Mesendoderm (in vitro differentiated cells): ENCODE data around the gene LRIG2.

Experiments
- DNase-seq: peaks from one replicate; pipeline ENCODE4 v3.0.0; 2013
- H2AK5ac ChIP-seq: 2 replicates; pipeline ENCODE4 v1.6.1; 2013; ENCODE audit warnings: low read length, inconsistent platforms
- H2BK120ac ChIP-seq: 2 replicates; pipeline ENCODE4 v1.6.1; 2013; ENCODE audit warnings: low read depth, mild to moderate bottlenecking, low read length, moderate library complexity, mixed read lengths
- H2BK15ac ChIP-seq: replicated peaks from 2 replicates; pipeline ENCODE4 v1.6.1; 2013; ENCODE audit warnings: low read depth, mild to moderate bottlenecking, moderate library complexity
- H2BK5ac ChIP-seq: 2 replicates; pipeline ENCODE4 v1.6.1; 2013; ENCODE audit warnings: low read length, inconsistent platforms
- H3K18ac ChIP-seq: 2 replicates; pipeline ENCODE4 v1.6.1; 2013; ENCODE audit warnings: mild to moderate bottlenecking, low read length, mixed read lengths
- H3K23ac ChIP-seq: one replicate; pipeline ENCODE4 v1.6.1; 2013; ENCODE audit warnings: low read length
- H3K27ac ChIP-seq: 2 replicates; pipeline ENCODE4 v1.5.1; 2013; ENCODE audit warnings: low read depth, mild to moderate bottlenecking, inconsistent platforms, low read length, moderate library complexity
- H3K27me3 ChIP-seq: 2 replicates; pipeline ENCODE4 v1.6.1; 2013; ENCODE audit warnings: low read length, control low read depth, mild to moderate bottlenecking, inconsistent platforms; ENCODE audit not compliant: insufficient read depth, poor library complexity
- H3K36me3 ChIP-seq: 2 replicates; pipeline ENCODE4 v1.6.1; 2013; ENCODE audit warnings: low read length, inconsistent platforms; ENCODE audit not compliant: control insufficient read depth, insufficient read depth
- H3K4ac ChIP-seq: one replicate; pipeline ENCODE4 v1.6.1; 2013; ENCODE audit warnings: low read depth, mild to moderate bottlenecking, low read length, moderate library complexity
- H3K4me1 ChIP-seq: 2 replicates; pipeline ENCODE4 v1.6.1; 2013; ENCODE audit warnings: low read depth, low read length, inconsistent platforms; ENCODE audit not compliant: control insufficient read depth
- H3K4me2 ChIP-seq: 2 replicates; pipeline ENCODE4 v1.6.1; 2013; ENCODE audit warnings: low read length
- H3K4me3 ChIP-seq: 2 replicates; pipeline ENCODE4 v1.5.1; 2013; ENCODE audit warnings: mild to moderate bottlenecking, low read length
- H3K56ac ChIP-seq: one replicate; pipeline ENCODE4 v1.6.1; 2013; ENCODE audit warnings: low read length
- H3K79me1 ChIP-seq: 2 replicates; pipeline ENCODE4 v1.6.1; 2013; ENCODE audit warnings: low read length, inconsistent platforms
- H3K79me2 ChIP-seq: 2 replicates; pipeline ENCODE4 v1.6.1; 2013; ENCODE audit warnings: mild to moderate bottlenecking, low read length; ENCODE audit not compliant: control insufficient read depth, insufficient read depth
- H3K9ac ChIP-seq: 2 replicates; pipeline ENCODE4 v1.6.1; 2013; ENCODE audit warnings: low read length, inconsistent platforms
- H4K5ac ChIP-seq: one replicate; pipeline ENCODE4 v1.6.1; 2013; ENCODE audit warnings: low read length
- H4K8ac ChIP-seq: one replicate; pipeline ENCODE4 v1.6.1; 2013; ENCODE audit warnings: low read depth, mild to moderate bottlenecking, control low read depth, low read length, moderate library complexity
- WGBS: extraction: QIAGEN DNeasy Blood & Tissue Kit; methylation state at CpG from one replicate; pipeline ENCODE4 v1.1.7; 2013; ENCODE audit warnings: low lambda C conversion rate, missing lambda C conversion rate; ENCODE audit not compliant: insufficient coverage; ENCODE audit errors: extremely low coverage; 5-methylcytosine and 5-hydroxymethylcytosine counted together

The LRIG2 gene

GRCh38 chr1:113140588-113141446 is 67.8 kb downstream of the LRIG2 start:
- Histone ChIP-seq H2BK120ac (no peak overlapping the region), H3K4me1 (peaks cover 10% of the 10 kb centered on the region), H3K79me1 (no peaks in the 10 kb centered on the region), H4K5ac (peak overlapping the region; percentile 23), H3K79me2 (no peaks in the 10 kb centered on the region), H3K36me3 (no peaks in the 10 kb centered on the region), H3K4me2 (peak overlapping the region; percentile 30), H2BK5ac (peak overlapping the region; percentile 99), H3K4ac (peak overlapping the region; percentile 43), H2BK15ac (no peak overlapping the region), H2AK5ac (peak overlapping the region; percentile 87), H3K9ac (peak overlapping the region; percentile 67), H3K23ac (no peak overlapping the region), H3K18ac (peak overlapping the region; percentile 11), H3K4me3 (no peak overlapping the region), H4K8ac (no peak overlapping the region), H3K27ac (peak overlapping the region; percentile 3), H3K56ac (peak overlapping the region; percentile 87), H3K27me3 (no peaks in the 10 kb centered on the region)
- peak; percentile 83 for DNase-seq
- WGBS = 100% methylated on average over 1 of the region's 13 CpGs

- no peak overlapping the region for H3K9ac ChIP-seq
- H3K23ac ChIP-seq = no peak overlapping the region
- no peak overlapping the region for H2BK120ac ChIP-seq
- H3K79me2 ChIP-seq = no peaks in the 10 kb centered on the region
- peaks cover 12% of the 10 kb centered on the region for H3K4me1 ChIP-seq
- H4K5ac ChIP-seq = no peak overlapping the region
- WGBS = no CpG with 5 or more reads among the region's 4 CpGs
- H2BK15ac ChIP-seq = no peak overlapping the region
- H3K4me2 ChIP-seq = no peak overlapping the region
- H3K4me3 ChIP-seq = no peak overlapping the region
- H4K8ac ChIP-seq = no peak overlapping the region
- no peak overlapping the region for H2AK5ac ChIP-seq
- no peaks in the 10 kb centered on the region for H3K27me3 ChIP-seq
- no peak overlapping the region for H3K27ac ChIP-seq
- DNase-seq = no peak
- peak overlapping the region; percentile 77 for H3K18ac ChIP-seq
- no peaks in the 10 kb centered on the region for H3K79me1 ChIP-seq
- H3K56ac ChIP-seq = peak overlapping the region; percentile 46
- no peaks in the 10 kb centered on the region for H3K36me3 ChIP-seq
- H2BK5ac ChIP-seq = peak overlapping the region; percentile 39
- peak overlapping the region; percentile 86 for H3K4ac ChIP-seq
Measured at GRCh38 chr1:113141650-113142473, 68.9 kb downstream of the LRIG2 start.

DNA sequence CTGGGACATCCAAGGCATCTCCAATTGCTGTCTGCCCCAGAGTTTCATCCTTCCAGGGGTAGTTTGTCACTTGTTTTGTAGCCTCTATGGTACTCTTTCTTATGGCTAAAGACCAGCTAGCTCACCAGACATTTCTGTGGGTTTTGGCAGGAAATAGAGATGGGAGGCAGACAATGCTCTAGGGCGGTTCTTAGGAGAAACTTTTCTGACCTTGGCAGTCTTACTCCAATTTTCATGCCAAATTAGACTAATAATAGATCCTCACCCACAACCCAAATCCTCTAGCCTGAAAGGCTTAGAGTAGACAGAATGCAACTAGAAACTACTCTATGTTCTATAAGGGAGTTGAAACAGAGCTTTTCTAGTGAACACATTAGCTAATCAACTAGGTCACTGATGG is 69.8 kb downstream of the LRIG2 start:
- H3K27ac ChIP-seq = no peak overlapping the region
- DNase-seq = no peak
- no peak overlapping the region for H3K18ac ChIP-seq
- H3K4ac ChIP-seq = no peak overlapping the region
- H3K27me3 ChIP-seq = no peaks in the 10 kb centered on the region
- H3K4me1 ChIP-seq = peaks cover 14% of the 10 kb centered on the region
- H3K56ac ChIP-seq = no peak overlapping the region
- H2BK15ac ChIP-seq = no peak overlapping the region
- no CpG with 5 or more reads among the region's 1 CpG for WGBS
- H3K79me2 ChIP-seq = no peaks in the 10 kb centered on the region
- no peak overlapping the region for H2BK120ac ChIP-seq
- H4K5ac ChIP-seq = no peak overlapping the region
- no peaks in the 10 kb centered on the region for H3K36me3 ChIP-seq
- no peak overlapping the region for H3K9ac ChIP-seq
- H2BK5ac ChIP-seq = no peak overlapping the region
- H3K23ac ChIP-seq = no peak overlapping the region
- H2AK5ac ChIP-seq = no peak overlapping the region
- H4K8ac ChIP-seq = no peak overlapping the region
- H3K79me1 ChIP-seq = no peaks in the 10 kb centered on the region
- H3K4me3 ChIP-seq = no peak overlapping the region
- no peak overlapping the region for H3K4me2 ChIP-seq

DNA sequence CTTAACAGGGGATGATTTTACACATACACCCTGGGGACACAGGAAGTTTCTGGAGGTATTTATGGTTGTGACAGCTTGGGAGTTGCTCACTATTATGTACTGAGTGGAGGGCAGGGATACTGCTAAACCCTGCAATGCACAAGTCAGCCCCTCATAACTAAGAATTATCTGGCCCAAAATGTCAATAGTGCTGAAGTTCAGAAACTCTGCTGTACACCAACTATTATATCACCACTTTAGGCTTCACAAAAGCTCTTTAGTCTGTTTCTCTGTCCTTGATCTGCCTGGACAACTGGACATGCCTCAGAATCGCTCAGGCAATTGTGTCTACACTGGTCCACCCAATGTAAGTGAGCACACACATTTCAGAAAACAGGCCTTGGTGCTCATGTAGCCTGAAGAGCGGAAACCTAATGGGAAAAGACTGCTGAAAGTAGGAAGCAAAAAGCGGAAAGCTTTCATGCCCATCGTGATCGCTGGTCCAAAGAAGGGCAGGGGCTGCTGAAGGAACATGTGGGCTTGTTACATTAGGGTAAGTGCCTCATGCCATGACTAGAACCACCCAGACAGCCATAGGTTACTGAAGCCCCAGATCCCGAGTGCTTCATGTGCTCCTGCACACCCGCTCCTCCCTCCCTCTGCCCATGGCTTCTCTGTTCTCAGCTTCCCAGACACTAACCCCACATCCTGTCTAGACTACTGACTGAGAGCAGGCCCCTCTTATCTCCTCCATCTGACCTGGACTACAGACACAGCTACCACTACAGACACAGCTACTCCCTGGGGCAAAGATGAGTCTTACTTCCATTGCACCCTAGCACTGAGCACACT is 73.5 kb downstream of the LRIG2 start:
- H3K9ac ChIP-seq = no peak overlapping the region
- H3K23ac ChIP-seq = peak overlapping the region; percentile 86
- no peaks in the 10 kb centered on the region for H3K79me2 ChIP-seq
- H3K79me1 ChIP-seq = no peaks in the 10 kb centered on the region
- H3K4me2 ChIP-seq = no peak overlapping the region
- no peak overlapping the region for H3K4me3 ChIP-seq
- no peaks in the 10 kb centered on the region for H3K27me3 ChIP-seq
- H3K4ac ChIP-seq = no peak overlapping the region
- H2AK5ac ChIP-seq = no peak overlapping the region
- no CpG with 5 or more reads among the region's 7 CpGs for WGBS
- H3K4me1 ChIP-seq = peaks cover 11% of the 10 kb centered on the region
- H3K27ac ChIP-seq = no peak overlapping the region
- no peak overlapping the region for H4K8ac ChIP-seq
- DNase-seq = peak; percentile 73
- H4K5ac ChIP-seq = no peak overlapping the region
- no peaks in the 10 kb centered on the region for H3K36me3 ChIP-seq
- no peak overlapping the region for H3K18ac ChIP-seq
- peak overlapping the region; percentile 2 for H2BK5ac ChIP-seq
- H3K56ac ChIP-seq = peak overlapping the region; percentile 47
- H2BK120ac ChIP-seq = no peak overlapping the region
- H2BK15ac ChIP-seq = no peak overlapping the region

DNA sequence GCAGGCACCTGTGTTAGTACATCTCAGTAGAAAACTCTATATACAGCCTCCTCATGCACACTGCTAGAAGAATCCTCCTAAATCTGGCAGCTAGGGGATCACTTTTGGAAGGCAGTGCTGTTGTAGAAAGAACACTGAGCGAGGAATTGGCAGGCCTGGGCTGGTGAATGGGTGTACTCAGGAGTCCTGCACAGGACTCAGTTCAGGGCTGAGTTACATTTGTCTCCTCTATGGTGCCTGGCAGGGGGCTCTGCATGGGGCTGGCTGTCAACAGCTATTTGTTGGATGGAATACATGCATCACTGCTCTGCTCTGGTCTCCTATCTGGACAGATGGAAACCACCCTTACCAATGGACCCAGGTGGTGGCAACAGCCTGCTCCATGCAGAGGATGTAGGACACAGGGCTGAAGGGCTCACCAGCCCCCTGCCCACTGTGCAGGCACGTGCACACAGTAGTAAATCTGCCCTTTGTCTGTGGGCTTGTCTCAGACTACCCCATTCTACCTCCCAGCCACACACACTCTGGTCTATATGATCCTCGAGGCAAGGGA is 74.2 kb downstream of the LRIG2 start:
- Histone ChIP-seq H3K79me1 (no peaks in the 10 kb centered on the region), H2BK5ac (no peak overlapping the region), H2BK15ac (no peak overlapping the region), H2BK120ac (no peak overlapping the region), H3K4me3 (no peak overlapping the region), H3K56ac (peak overlapping the region; percentile 26), H3K79me2 (no peaks in the 10 kb centered on the region), H3K23ac (no peak overlapping the region), H3K4me2 (no peak overlapping the region), H4K8ac (no peak overlapping the region), H3K4me1 (peaks cover 7% of the 10 kb centered on the region), H3K27me3 (no peaks in the 10 kb centered on the region), H3K4ac (no peak overlapping the region), H2AK5ac (no peak overlapping the region), H3K27ac (no peak overlapping the region), H4K5ac (no peak overlapping the region), H3K36me3 (no peaks in the 10 kb centered on the region), H3K18ac (no peak overlapping the region), H3K9ac (no peak overlapping the region)
- DNase-seq = no peak
- no CpG with 5 or more reads among the region's 3 CpGs for WGBS
